Fibroblast of mammary gland (primary cell): Measurements from ENCODE around the gene PRKCSH.
"Not testable (repeated sequence)": the region's sequence is repeated elsewhere in the genome, so short reads cannot be mapped to it uniquely, and the experiment has no call there.

Experiments
- DNase-seq: peaks from one replicate; pipeline ENCODE4 v3.0.0-alpha.2; 2010; ENCODE audit warnings: low read depth
- H3K4me3 ChIP-seq: 2 replicates; pipeline ENCODE4 v1.5.1; 2011; ENCODE audit warnings: low read depth, mild to moderate bottlenecking, low read length, moderate library complexity; ENCODE audit not compliant: control insufficient read depth
- CTCF ChIP-seq: conservative IDR thresholded peaks from 2 replicates; pipeline ENCODE4 v1.5.1; 2011; ENCODE audit warnings: low read depth, low read length, inconsistent platforms; ENCODE audit not compliant: control insufficient read depth, insufficient read depth

PRKCSH gene

GRCh38 chr19:11421371-11422098, 13.9 kb upstream of the PRKCSH start:
- DNase-seq: no peak
- H3K4me3 ChIP-seq: no peak overlapping the region
- no peak for TF ChIP-seq CTCF

- no peak overlapping the region for H3K4me3 ChIP-seq
- no peak for TF ChIP-seq CTCF
Measured at GRCh38 chr19:11422163-11423065, 13.0 kb upstream of the PRKCSH start.

GRCh38 chr19:11423164-11423790, 12.2 kb upstream of the PRKCSH start:
- no peak for TF ChIP-seq CTCF
- DNase-seq: no peak
- no peak overlapping the region for H3K4me3 ChIP-seq

More at GRCh38 chr19:11422163-11423065, 13.0 kb upstream of the PRKCSH start:
- DNase-seq: peak; percentile 39

- DNase-seq: no peak
- no peak for TF ChIP-seq CTCF
- no peak overlapping the region for H3K4me3 ChIP-seq
Measured at GRCh38 chr19:11423791-11424181, 11.6 kb upstream of the PRKCSH start.

GRCh38 chr19:11425719-11426457, 9.5 kb upstream of the PRKCSH start:
- no peak for TF ChIP-seq CTCF
- no peak overlapping the region for H3K4me3 ChIP-seq
- no peak for DNase-seq

GRCh38 chr19:11426656-11427055, 8.8 kb upstream of the PRKCSH start:
- H3K4me3 ChIP-seq: no peak overlapping the region
- no peak for DNase-seq
- no peak for TF ChIP-seq CTCF

- DNase-seq: not testable (repeated sequence)
Measured at GRCh38 chr19:11433526-11433925, 1.9 kb upstream of the PRKCSH start.

More at GRCh38 chr19:11433526-11433925, 1.9 kb upstream of the PRKCSH start:
- H3K4me3 ChIP-seq: not testable (repeated sequence)
